HepG2 (cell line): ENCODE results near the gene AUTS2. TPM values are rescaled to one million over a fixed set of nuclear protein-coding genes. Genes with fewer than 3 reads are reported as not detected.

Source experiments
- ATAC-seq: fragments of 200-7000 bp; cut with Tn5 transposase; 3 replicates; pipeline ENCODE4 v1.9.1; 2020; ENCODE audit warnings: mild to moderate bottlenecking, moderate library complexity
- BruUV-seq: library from RNA; stranded (reverse); fragments of 400-500 nt; replicated peaks from 2 replicates; lab custom pipeline; 2021; lab: Mats Ljungman, UMichigan
- CTCF ChIA-PET: fragments of 300-600 bp; formaldehyde crosslinking; extraction: SDS; loops from one replicate; lab custom pipeline; 2021; ENCODE audit warnings: low total read pairs, inconsistent platforms, low intra/inter-chr PET ratio; lab: Yijun Ruan, JAX
- POLR2A ChIA-PET: fragments of 350-600 bp; sonication (Branson Sonifier 250); formaldehyde crosslinking; loops from one replicate; lab custom pipeline; 2020; ENCODE audit warnings: antibody characterized with exemption, inconsistent platforms; lab: Yijun Ruan, JAX
- DNase-seq: peaks from one replicate; pipeline ENCODE4 v3.0.0-alpha.2; 2015; ENCODE audit warnings: low spot score
- FAIRE-seq: peaks from 3 replicates; lab custom pipeline; 2011; peaks lifted over from hg19 to GRCh38; lab: Jason Lieb, UNC
- H2AFZ ChIP-seq: one replicate; pipeline ENCODE4 v1.6.1; 2011; ENCODE audit warnings: low read length, inconsistent platforms
- H3K27ac ChIP-seq: fragments of 300-600 bp; 3 replicates; pipeline ENCODE4 v1.8.0; 2011; ENCODE audit warnings: mixed run types, mild to moderate bottlenecking, mixed read lengths, low read length, inconsistent platforms; ENCODE audit not compliant: insufficient read depth; ENCODE audit errors: extremely low read length
- H3K27me3 ChIP-seq, 2 experiments: fragments of 200-600 bp in 1 of 2; 2 replicates in 1 of 2; 3 replicates in 1 of 2; pipeline versions ENCODE4 v1.6.0 to v1.8.0; 2011; ENCODE audit warnings: low read length in 2 of 2, mild to moderate bottlenecking in 2 of 2, moderate library complexity in 2 of 2, inconsistent platforms in 1 of 2; ENCODE audit not compliant: insufficient read depth in 2 of 2, control insufficient read depth in 1 of 2
- H3K36me3 ChIP-seq, 2 experiments: fragments of 200-600 bp in 1 of 2; replicated peaks in 1 of 2; 2 replicates in 1 of 2; 3 replicates in 1 of 2; pipeline versions ENCODE4 v1.5.1 to v1.8.0; 2011; ENCODE audit warnings: low read length in 2 of 2, inconsistent platforms in 1 of 2; ENCODE audit not compliant: insufficient read depth in 2 of 2, control insufficient read depth in 1 of 2
- H3K4me1 ChIP-seq: 2 replicates; pipeline ENCODE4 v1.5.1; 2012; ENCODE audit warnings: low read length, inconsistent platforms; ENCODE audit not compliant: insufficient read depth
- H3K4me2 ChIP-seq: 2 replicates; pipeline ENCODE4 v1.6.0; 2011; ENCODE audit warnings: low read depth, low read length, inconsistent platforms
- H3K4me3 ChIP-seq, 3 experiments: fragments of 200-600 bp in 1 of 3; sonication (generic), shearing (Covaris generic) in 1 of 3; replicated peaks in 1 of 3; 2 replicates each; pipeline ENCODE4 v1.5.1; 2011 to 2016; ENCODE audit warnings: low read length in 3 of 3, inconsistent platforms in 2 of 3, low read depth in 2 of 3, mild to moderate bottlenecking in 2 of 3, control low read depth in 1 of 3, mixed read lengths in 1 of 3; ENCODE audit not compliant: insufficient read depth in 1 of 3
- H3K79me2 ChIP-seq: one replicate; pipeline ENCODE4 v1.6.1; 2011; ENCODE audit warnings: low read length, inconsistent platforms; ENCODE audit not compliant: insufficient read depth
- H3K9ac ChIP-seq: 2 replicates; pipeline ENCODE4 v1.6.0; 2011; ENCODE audit warnings: mild to moderate bottlenecking, low read depth, low read length, inconsistent platforms; ENCODE audit not compliant: insufficient read depth
- H3K9me3 ChIP-seq: 2 replicates; pipeline ENCODE4 v1.5.1; 2012; ENCODE audit warnings: mild to moderate bottlenecking, low read length
- H4K20me1 ChIP-seq: 2 replicates; pipeline ENCODE4 v1.6.0; 2011; ENCODE audit warnings: inconsistent platforms, mild to moderate bottlenecking, low read length, moderate library complexity; ENCODE audit not compliant: insufficient read depth
- AFF4 ChIP-seq: sonication (generic); formaldehyde crosslinking; IDR thresholded peaks from 2 replicates; pipeline ENCODE4 v1.4.0; 2020; ENCODE audit warnings: missing genetic modification reagents
- ARID4A ChIP-seq: sonication (generic); formaldehyde crosslinking; IDR thresholded peaks from 2 replicates; pipeline ENCODE4 v1.5.0; 2020; ENCODE audit warnings: mild to moderate bottlenecking, missing genetic modification reagents, borderline replicate concordance
- GATA4 ChIP-seq: sonication (generic); IDR thresholded peaks from 2 replicates; pipeline ENCODE4 v1.6.1; 2016; ENCODE audit warnings: antibody characterized with exemption, low read depth, borderline replicate concordance
- HMGXB4 ChIP-seq, 2 experiments: sonication (generic) in 1 of 2; formaldehyde crosslinking in 1 of 2; IDR thresholded peaks; 2 replicates each; pipeline versions ENCODE4 v1.4.0 to v1.6.1; 2018 to 2020; ENCODE audit warnings: missing genetic modification reagents in 2 of 2, borderline replicate concordance in 1 of 2, low read depth in 1 of 2, mild to moderate bottlenecking in 1 of 2, missing biosample characterization in 1 of 2
- MAFK ChIP-seq, 2 experiments: IDR thresholded peaks in 1 of 2; conservative IDR thresholded peaks in 1 of 2; 2 replicates each; pipeline ENCODE4 v1.6.1; 2011; ENCODE audit warnings: improper control_type of control experiment in 2 of 2, low read length in 2 of 2
- MIER2 ChIP-seq: IDR thresholded peaks from 2 replicates; pipeline ENCODE4 v1.6.1; 2016; ENCODE audit warnings: missing biosample characterization, missing genetic modification reagents
- NCOA2 ChIP-seq: sonication (generic); formaldehyde crosslinking; IDR thresholded peaks from 2 replicates; pipeline ENCODE4 v1.8.0; 2022; ENCODE audit warnings: inconsistent platforms
- NKX3-1 ChIP-seq: sonication (generic); formaldehyde crosslinking; IDR thresholded peaks from 2 replicates; pipeline ENCODE4 v1.5.0; 2020; ENCODE audit warnings: missing genetic modification reagents
- SAP130 ChIP-seq: IDR thresholded peaks from 2 replicates; pipeline ENCODE4 v1.6.1; 2016; ENCODE audit warnings: low read depth
- ZBTB14 ChIP-seq: sonication (generic); formaldehyde crosslinking; IDR thresholded peaks from 2 replicates; pipeline ENCODE4 v1.4.0; 2020; ENCODE audit warnings: missing genetic modification reagents
- ZNF143 ChIP-seq: sonication (generic); formaldehyde crosslinking; IDR thresholded peaks from 2 replicates; pipeline ENCODE4 v1.4.0; 2020; ENCODE audit warnings: missing genetic modification reagents
- ZNF232 ChIP-seq: sonication (generic); formaldehyde crosslinking; IDR thresholded peaks from 2 replicates; pipeline ENCODE4 v1.4.0; 2020; ENCODE audit warnings: missing genetic modification reagents, borderline replicate concordance
- WGBS: methylation state at CpG from one replicate; pipeline ENCODE4 v1.1.6; 2017; ENCODE audit warnings: low lambda C conversion rate; 5-methylcytosine and 5-hydroxymethylcytosine counted together
- in situ Hi-C: cut with HindIII; loops from 2 replicates; pipeline ENCODE4 v1.10.0; 2017; ENCODE audit warnings: low pct_unique_long_range_greater_than_20kb; ENCODE audit not compliant: extremely low pct_ligation_motif_present
- intact Hi-C: fragments of 100-400 bp; cut with micrococcal nuclease; formaldehyde crosslinking; loops from one replicate; pipeline ENCODE4 v1.10.0; 2022; ENCODE audit not compliant: unreplicated experiment
- polyA plus RNA-seq, 8 experiments: library from polyadenylated mRNA; depleted of rRNA in 3 of 8; stranded (reverse) in 7 of 8; unstranded in 1 of 8; fragments of >200 nt; fragmentation: Illumina TruSeq in 4 of 8; extraction: Trizol in 4 of 8; gene quantifications; 2 replicates each; pipeline versions ENCODE4 v1.2.1 to v1.2.3, GENCODE V29; 2011 to 2016; ENCODE audit warnings: low read depth in 4 of 8, missing spikeins in 1 of 8, mixed read lengths in 1 of 8; ENCODE audit not compliant: insufficient read depth in 1 of 8
- total RNA-seq, 5 experiments: library from RNA; depleted of rRNA; stranded (reverse); fragments of >200 nt; fragmentation: Illumina TruSeq; extraction: Trizol; gene quantifications; 2 replicates each; pipeline ENCODE4 v1.2.3, GENCODE V29; 2016; ENCODE audit warnings: low read depth in 1 of 5

AUTS2 gene
- total and polyA plus RNA-seq, 2 of the 13 experiments (the other 11 are each of a cell fraction or from before 2014, with no cell fraction given), result 0.38 TPM; not detected in 1

GRCh38 chr7:70035955-70036354, 437.7 kb downstream of the AUTS2 start (continued):
- no peak for TF ChIP-seq AFF4 (CRISPR knock-in tag)
- no peak for TF ChIP-seq MIER2 (CRISPR knock-in tag)
- no peak for TF ChIP-seq MAFK (conservative IDR thresholded peaks at IDR 0.05 in 1 of 2, IDR thresholded peaks at IDR 0.05 in 1 of 2; ENCODE audit: low read length in 2 of 2)
- TF ChIP-seq NCOA2 (CRISPR knock-in tag), result no peak

DNA sequence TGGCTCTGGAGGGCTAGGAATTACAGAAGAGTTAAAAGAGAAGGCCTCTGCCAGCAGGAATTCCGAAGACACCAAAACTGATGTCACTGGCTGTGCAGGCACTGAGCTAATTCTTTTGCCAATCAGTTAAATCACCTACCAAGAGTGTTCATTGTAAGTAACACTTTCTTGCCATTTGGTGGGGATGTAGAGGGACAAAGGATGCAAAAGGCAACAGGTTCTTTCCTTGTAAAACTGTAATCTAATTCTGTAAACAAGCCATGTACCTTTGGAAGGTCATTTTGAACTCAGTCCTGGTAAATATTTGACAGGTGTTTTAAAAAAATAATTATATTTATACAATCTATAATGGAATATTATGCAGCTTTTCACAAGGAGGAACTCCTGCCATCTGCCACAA, 438.4 kb downstream of the AUTS2 start:
- H4K20me1 ChIP-seq, result no peaks in the 10 kb centered on the region
- no CpG with 5 or more reads among the region's 1 CpG for WGBS
- FAIRE-seq (no peak), DNase-seq (no peak), ATAC-seq (no peak)
- no peaks in the 10 kb centered on the region for H3K79me2 ChIP-seq
- H3K9me3 ChIP-seq, result no peaks in the 10 kb centered on the region
- no peaks in the 10 kb centered on the region for H3K27me3 ChIP-seq
- H3K4me1 ChIP-seq, result no peaks in the 10 kb centered on the region
- in situ Hi-C loops, result no loop called here
- TF ChIP-seq ARID4A (CRISPR knock-in tag) (no peak), ZNF232 (no peak), GATA4 (no peak), ZNF143 (CRISPR knock-in tag) (no peak), NKX3-1 (CRISPR knock-in tag) (no peak), ZBTB14 (no peak), HMGXB4 (CRISPR knock-in tag; IDR thresholded peaks at IDR 0.05; ENCODE audit: borderline replicate concordance in 1 of 2, low read depth in 1 of 2) (no peak), SAP130 (CRISPR knock-in tag) (no peak)
- intact Hi-C loops, result no loop called here
- H3K27ac ChIP-seq, result no peak overlapping the region
- no TSS peak for BruUV-seq
- no peak overlapping the region for H3K9ac ChIP-seq
- CTCF ChIA-PET, result no interaction called here
- H3K36me3 ChIP-seq, result no peaks in the 10 kb centered on the region
- no peak overlapping the region for H2AFZ ChIP-seq
- no peak overlapping the region for H3K4me2 ChIP-seq
- POLR2A ChIA-PET, result no interaction called here
- H3K4me3 ChIP-seq, result no peak overlapping the region
